Duodenal mucosa (tissue), 2 donors: Measurements from ENCODE around the gene CYLD.

ENCODE experiments used
- H3K27ac ChIP-seq: one replicate; pipeline ENCODE4 v1.7.0; 2013; ENCODE audit warnings: low read depth, low read length
- H3K27me3 ChIP-seq, 2 donors: one replicate each; pipeline ENCODE4 v1.7.0; 2013; ENCODE audit warnings: low read length in 2 of 2, control low read depth in 1 of 2; ENCODE audit not compliant: insufficient read depth in 2 of 2, control insufficient read depth in 1 of 2
- H3K36me3 ChIP-seq, 2 donors: one replicate each; pipeline ENCODE4 v1.7.0; 2013; ENCODE audit warnings: low read length in 2 of 2, control low read depth in 1 of 2; ENCODE audit not compliant: insufficient read depth in 2 of 2, control insufficient read depth in 1 of 2
- H3K4me1 ChIP-seq, 2 donors: one replicate each; pipeline ENCODE4 v1.7.0; 2013; ENCODE audit warnings: low read length in 2 of 2, control low read depth in 1 of 2; ENCODE audit not compliant: insufficient read depth in 2 of 2, control insufficient read depth in 1 of 2
- H3K4me3 ChIP-seq, 2 donors: one replicate each; pipeline ENCODE4 v1.7.0; 2013; ENCODE audit warnings: low read length in 2 of 2, low read depth in 1 of 2
- H3K9ac ChIP-seq, 2 donors: one replicate each; pipeline ENCODE4 v1.7.0; 2013; ENCODE audit warnings: low read length in 2 of 2, low read depth in 1 of 2
- H3K9me3 ChIP-seq, 2 donors: one replicate each; pipeline ENCODE4 v1.7.0; 2013; ENCODE audit warnings: low read length in 2 of 2, control low read depth in 1 of 2; ENCODE audit not compliant: control insufficient read depth in 1 of 2

The CYLD gene

DNA sequence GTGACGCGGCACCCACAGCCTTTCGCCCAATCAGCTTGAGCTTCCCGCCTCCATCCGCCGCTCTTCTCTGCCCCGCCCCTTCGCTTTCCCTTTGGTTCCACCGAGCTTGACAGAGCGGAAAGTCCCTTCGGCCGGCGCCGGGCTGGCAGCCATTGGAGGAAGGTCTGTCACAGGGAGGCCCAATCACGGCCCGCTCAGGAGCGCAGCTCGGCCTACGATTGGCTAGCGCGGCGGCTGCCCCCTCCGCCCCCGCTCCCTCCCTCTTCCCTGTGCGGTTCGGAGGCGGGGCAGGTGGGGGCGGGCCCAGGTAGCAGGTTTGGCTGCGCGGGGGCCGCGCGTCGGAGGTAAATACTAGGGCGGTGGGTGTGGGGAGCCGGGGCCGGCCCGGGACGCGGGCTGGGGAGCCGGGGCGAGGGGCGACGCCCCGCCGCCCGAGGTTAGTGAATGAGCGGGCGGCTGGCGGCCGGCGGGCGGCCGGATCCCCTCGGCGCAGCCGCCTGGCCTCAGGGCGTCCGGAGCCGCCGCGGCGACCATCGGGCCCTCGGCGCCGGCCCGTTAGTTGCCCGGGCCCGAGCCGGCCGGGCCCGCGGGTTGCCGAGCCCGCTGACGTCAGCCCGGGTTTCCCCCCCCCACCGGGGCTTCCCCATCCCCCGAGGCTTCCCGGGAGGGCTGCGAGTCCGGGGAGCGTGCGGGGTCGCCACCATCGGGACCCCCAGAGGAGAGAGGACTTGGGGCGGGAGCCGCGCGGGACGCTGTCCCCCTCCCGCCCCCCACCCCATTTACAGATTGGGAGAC is at the start of gene CYLD:
CYLD (plus strand) TSS at position 306 of the 795 bp plus-strand sequence. CDS start 7,613 bp downstream, outside the sequence.
- Histone ChIP-seq H3K27ac (peak within 1 kb of the TSS; percentile 81), H3K9ac (peak within 1 kb of the TSS; percentile 58 to 92), H3K36me3 (peaks cover 6% of the 10 kb centered on the region in 2 donors), H3K4me3 (peak within 1 kb of the TSS; percentile 81 to 96), H3K4me1 (peaks cover 18 to 28% of the 10 kb centered on the region in 2 donors), H3K27me3 (no peaks in the 10 kb centered on the region), H3K9me3 (no peaks in the 10 kb centered on the region)

- no peaks in the 10 kb centered on the region for H3K36me3 ChIP-seq
- H3K27ac ChIP-seq, result no peak overlapping the region
- H3K9me3 ChIP-seq, result no peaks in the 10 kb centered on the region
- peaks cover 30 to 36% of the 10 kb centered on the region in 2 donors for H3K4me1 ChIP-seq
- peak overlapping the region in 1 of 2 donors; percentile 6 for H3K9ac ChIP-seq
- peaks cover 0 to 6% of the 10 kb centered on the region in 2 donors for H3K27me3 ChIP-seq
- no peak overlapping the region for H3K4me3 ChIP-seq
Observed at GRCh38 chr16:50692644-50692998, 49.3 kb upstream of the CYLD start.

DNA sequence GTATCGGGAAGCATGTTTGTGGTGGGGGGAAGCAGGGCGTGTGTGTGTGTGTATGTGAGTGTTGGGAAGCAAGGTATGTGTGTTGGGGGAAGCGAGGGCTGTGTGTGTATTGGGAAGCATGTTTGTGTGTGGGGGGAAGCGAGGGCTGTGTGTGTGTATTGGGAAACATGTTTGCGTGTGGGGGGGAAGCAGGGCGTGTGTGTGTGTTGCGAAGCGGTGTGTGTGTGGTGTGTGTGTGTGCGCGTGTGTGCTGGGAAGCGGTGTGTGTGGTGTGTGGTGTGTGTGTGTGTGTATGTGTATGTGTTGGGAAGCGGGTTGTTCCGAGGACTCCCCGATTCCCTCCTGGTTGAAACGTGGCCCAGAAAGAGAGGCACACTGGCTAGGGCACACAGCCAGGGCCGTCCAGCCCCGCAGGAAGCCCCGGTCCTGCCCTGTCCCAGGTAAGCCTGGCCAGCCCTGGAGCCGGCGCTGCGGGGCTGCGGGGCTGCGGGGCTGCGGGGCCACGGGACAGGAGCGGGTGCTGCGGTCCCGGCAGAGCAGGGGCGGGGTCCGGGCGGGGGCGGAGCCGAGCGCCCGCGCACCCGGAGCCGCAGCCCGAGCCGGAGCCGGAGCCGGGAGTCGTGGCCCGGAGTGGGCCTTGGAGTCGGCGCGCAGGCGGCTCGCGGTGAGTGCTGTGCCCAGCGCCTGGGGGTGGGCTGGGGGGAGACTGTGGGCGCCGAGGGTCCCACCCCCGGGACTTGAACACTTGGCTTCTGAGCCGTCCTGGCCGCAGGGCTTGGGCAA is 48.7 kb upstream of the CYLD start, which contains the start of gene NOD2:
NOD2 (plus strand) TSS at position 608 of the 783 bp plus-strand sequence. CDS start 5,890 bp downstream, outside the sequence.
- peak within 1 kb of the TSS; percentile 55 to 65 for H3K9ac ChIP-seq
- H3K9me3 ChIP-seq, result no peaks in the 10 kb centered on the region
- no peak within 1 kb of the TSS for H3K27ac ChIP-seq
- H3K36me3 ChIP-seq, result no peaks in the 10 kb centered on the region
- H3K4me1 ChIP-seq, result peaks cover 36 to 40% of the 10 kb centered on the region in 2 donors
- peaks cover 0 to 6% of the 10 kb centered on the region in 2 donors for H3K27me3 ChIP-seq
- H3K4me3 ChIP-seq, result peak within 1 kb of the TSS; percentile 65 to 70

GRCh38 chr16:50694206-50694605 is 47.7 kb upstream of the CYLD start:
- Histone ChIP-seq H3K9me3 (no peaks in the 10 kb centered on the region), H3K36me3 (no peaks in the 10 kb centered on the region), H3K27me3 (peaks cover 0 to 6% of the 10 kb centered on the region in 2 donors), H3K9ac (peak overlapping the region in 1 of 2 donors; percentile 65), H3K27ac (no peak overlapping the region), H3K4me3 (peak overlapping the region; percentile 65 to 70), H3K4me1 (peaks cover 39 to 43% of the 10 kb centered on the region in 2 donors)

- H3K4me3 ChIP-seq, result no peak overlapping the region
- H3K9ac ChIP-seq, result no peak overlapping the region
- H3K27ac ChIP-seq, result no peak overlapping the region
- H3K36me3 ChIP-seq, result no peaks in the 10 kb centered on the region
- no peaks in the 10 kb centered on the region for H3K9me3 ChIP-seq
- H3K4me1 ChIP-seq, result peaks cover 39 to 43% of the 10 kb centered on the region in 2 donors
- H3K27me3 ChIP-seq, result peaks cover 0 to 6% of the 10 kb centered on the region in 2 donors
Observed at GRCh38 chr16:50695017-50696000, 46.6 kb upstream of the CYLD start.

GRCh38 chr16:50696126-50696525 is 45.8 kb upstream of the CYLD start:
- H3K4me1 ChIP-seq, result peaks cover 39 to 43% of the 10 kb centered on the region in 2 donors
- H3K9ac ChIP-seq, result peak overlapping the region in 1 of 2 donors; percentile 12
- no peaks in the 10 kb centered on the region for H3K36me3 ChIP-seq
- peaks cover 0 to 6% of the 10 kb centered on the region in 2 donors for H3K27me3 ChIP-seq
- no peak overlapping the region for H3K27ac ChIP-seq
- peak overlapping the region in 1 of 2 donors; percentile 3 for H3K4me3 ChIP-seq
- H3K9me3 ChIP-seq, result no peaks in the 10 kb centered on the region

DNA sequence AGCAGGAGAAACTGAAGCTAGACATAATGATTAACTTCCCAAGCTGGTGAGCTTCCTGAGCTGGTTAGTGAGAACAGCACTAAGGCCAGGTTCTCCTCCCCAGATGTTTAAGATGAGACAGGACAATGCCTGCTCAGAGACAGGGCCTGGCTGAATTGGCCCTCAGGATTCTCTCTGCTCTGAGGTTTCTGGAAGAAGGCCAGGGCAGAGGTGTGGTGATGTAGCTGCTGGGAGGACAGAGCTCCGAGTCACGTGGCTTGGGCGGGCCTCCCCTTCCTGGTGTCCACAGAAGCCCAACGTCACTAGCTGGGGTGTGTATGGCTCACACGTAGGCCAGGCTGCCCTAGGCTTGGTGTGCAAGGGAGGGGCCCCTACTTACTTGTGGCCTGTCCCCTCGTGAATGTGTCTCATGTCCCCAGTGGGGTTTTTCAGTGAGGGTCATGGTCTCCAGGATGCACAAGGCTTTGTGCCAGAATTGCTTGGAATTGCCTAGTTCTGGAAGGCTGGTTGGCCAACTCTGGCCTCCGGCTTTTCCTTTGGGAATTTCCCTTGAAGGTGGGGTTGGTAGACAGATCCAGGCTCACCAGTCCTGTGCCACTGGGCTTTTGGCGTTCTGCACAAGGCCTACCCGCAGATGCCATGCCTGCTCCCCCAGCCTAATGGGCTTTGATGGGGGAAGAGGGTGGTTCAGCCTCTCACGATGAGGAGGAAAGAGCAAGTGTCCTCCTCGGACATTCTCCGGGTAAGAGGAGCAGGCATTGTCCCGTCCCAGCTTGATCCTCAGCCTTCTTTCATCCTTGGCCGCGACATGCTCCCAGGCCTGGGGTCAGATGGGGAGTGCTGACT is 45.1 kb upstream of the CYLD start:
- peaks cover 39 to 43% of the 10 kb centered on the region in 2 donors for H3K4me1 ChIP-seq
- H3K36me3 ChIP-seq, result no peaks in the 10 kb centered on the region
- no peaks in the 10 kb centered on the region for H3K9me3 ChIP-seq
- peak overlapping the region; percentile 1 for H3K27ac ChIP-seq
- H3K9ac ChIP-seq, result peak overlapping the region; percentile 12 to 15
- peak overlapping the region; percentile 3 to 11 for H3K4me3 ChIP-seq
- peaks cover 0 to 6% of the 10 kb centered on the region in 2 donors for H3K27me3 ChIP-seq

DNA sequence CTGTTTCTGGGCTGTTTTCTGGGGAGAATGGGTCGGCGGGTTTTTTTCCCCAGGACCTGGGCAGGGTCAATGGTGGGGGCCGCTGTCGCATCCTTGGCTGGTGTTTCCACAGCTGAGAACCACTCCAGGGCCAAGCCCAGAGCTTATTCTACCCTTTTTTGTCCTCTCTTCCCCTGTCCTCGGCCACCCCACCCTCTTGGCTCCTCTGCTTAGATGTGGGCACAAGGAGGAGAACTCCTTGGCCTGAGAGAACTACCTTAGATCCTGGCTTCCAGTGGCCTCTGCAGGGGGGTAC is 44.5 kb upstream of the CYLD start:
- Histone ChIP-seq H3K27me3 (peaks cover 0 to 6% of the 10 kb centered on the region in 2 donors), H3K27ac (peak overlapping the region; percentile 35), H3K36me3 (no peaks in the 10 kb centered on the region), H3K9me3 (no peaks in the 10 kb centered on the region), H3K4me3 (peak overlapping the region; percentile 58 to 63), H3K4me1 (peaks cover 39 to 43% of the 10 kb centered on the region in 2 donors), H3K9ac (peak overlapping the region in 1 of 2 donors; percentile 53)
